GM23248 (cell line): ENCODE results near the gene CSH2. TPM values are rescaled to one million over a fixed set of nuclear protein-coding genes. Genes with fewer than 3 reads are reported as not detected.
"Not testable (repeated sequence)": the region's sequence is repeated elsewhere in the genome, so short reads cannot be mapped to it uniquely, and the experiment has no call there.

Experiments
- DNase-seq: peaks from one replicate; pipeline ENCODE4 v3.0.0-alpha.2; 2015
- H2AFZ ChIP-seq: fragments of 200-600 bp; sonication (generic); 2 replicates; pipeline ENCODE4 v1.6.1; 2016; ENCODE audit warnings: antibody characterized with exemption
- H3F3A ChIP-seq: fragments of 200-600 bp; sonication (generic); 2 replicates; pipeline ENCODE4 v1.6.1; 2016; ENCODE audit warnings: mild to moderate bottlenecking, antibody characterized with exemption, mixed run types; ENCODE audit not compliant: insufficient read depth
- H3K27ac ChIP-seq: fragments of 200-600 bp; sonication (generic); 2 replicates; pipeline ENCODE4 v1.5.1; 2016; ENCODE audit warnings: mild to moderate bottlenecking
- H3K27me3 ChIP-seq: fragments of 200-600 bp; sonication (generic); replicated peaks from 2 replicates; pipeline ENCODE4 v1.6.1; 2016; ENCODE audit warnings: mild to moderate bottlenecking; ENCODE audit not compliant: insufficient read depth
- H3K36me3 ChIP-seq: fragments of 200-600 bp; sonication (generic); 2 replicates; pipeline ENCODE4 v1.6.1; 2016; ENCODE audit warnings: low read depth, mild to moderate bottlenecking
- H3K4me1 ChIP-seq: fragments of 200-600 bp; sonication (generic); 2 replicates; pipeline ENCODE4 v1.6.1; 2016; ENCODE audit warnings: mild to moderate bottlenecking; ENCODE audit not compliant: insufficient read depth
- H3K4me2 ChIP-seq: fragments of 200-600 bp; sonication (generic); one replicate; pipeline ENCODE4 v1.6.1; 2016; ENCODE audit warnings: mild to moderate bottlenecking; ENCODE audit not compliant: unreplicated experiment
- H3K4me3 ChIP-seq: fragments of 200-600 bp; sonication (generic); 2 replicates; pipeline ENCODE4 v1.5.1; 2016; ENCODE audit warnings: mild to moderate bottlenecking
- H3K79me2 ChIP-seq: fragments of 200-600 bp; sonication (generic); 2 replicates; pipeline ENCODE4 v1.6.1; 2016; ENCODE audit warnings: mild to moderate bottlenecking; ENCODE audit not compliant: insufficient read depth
- H3K9ac ChIP-seq: fragments of 200-600 bp; sonication (generic); 2 replicates; pipeline ENCODE4 v1.6.1; 2016; ENCODE audit warnings: mild to moderate bottlenecking
- H3K9me2 ChIP-seq: fragments of 200-600 bp; sonication (generic); 2 replicates; pipeline ENCODE4 v1.6.1; 2016; ENCODE audit warnings: mixed run types, mild to moderate bottlenecking, moderate library complexity; ENCODE audit not compliant: insufficient read depth
- H3K9me3 ChIP-seq: fragments of 200-600 bp; sonication (generic); one replicate; pipeline ENCODE4 v1.6.1; 2017; ENCODE audit warnings: low read depth
- H4K20me1 ChIP-seq: fragments of 200-600 bp; sonication (generic); 2 replicates; pipeline ENCODE4 v1.6.0; 2016; ENCODE audit not compliant: insufficient read depth
- EZH2 ChIP-seq: fragments of 200-600 bp; sonication (generic); IDR thresholded peaks from 2 replicates; pipeline ENCODE4 v1.6.1; 2018; ENCODE audit warnings: antibody characterized with exemption, mild to moderate bottlenecking; ENCODE audit not compliant: insufficient read depth, poor library complexity, severe bottlenecking
- EZH2phosphoT487 ChIP-seq: fragments of 200-600 bp; sonication (generic); IDR thresholded peaks from 2 replicates; pipeline ENCODE4 v1.6.1; 2018; ENCODE audit warnings: antibody characterized with exemption, moderate library complexity, mild to moderate bottlenecking, low read depth; ENCODE audit not compliant: insufficient read depth
- WGBS, 2 experiments: methylation state at CpG; one replicate each; pipeline ENCODE4 v1.1.6; 2015 to 2017; ENCODE audit warnings: low lambda C conversion rate in 2 of 2, low coverage in 1 of 2; ENCODE audit errors: missing lambda C conversion rate in 2 of 2; 5-methylcytosine and 5-hydroxymethylcytosine counted together
- in situ Hi-C: fragments of 300-500 bp; cut with MboI; formaldehyde crosslinking; loops from 2 replicates; pipeline ENCODE4 v1.15.0; 2020
- polyA plus RNA-seq: library from polyadenylated mRNA; unstranded; fragments of >200 nt; fragmentation: Nextera tagmentation; extraction: Ambion mirVana; gene quantifications from 2 replicates; pipeline ENCODE4 v1.2.1, GENCODE V29; 2016
- total RNA-seq: library from RNA; depleted of rRNA; stranded (reverse); fragments of >200 nt; shearing (Covaris generic); gene quantifications from 2 replicates; pipeline ENCODE4 v1.2.3, GENCODE V29; 2014

CSH2 gene
- total and polyA plus RNA-seq, 2 experiments from 2014 or later: not detected

DNA sequence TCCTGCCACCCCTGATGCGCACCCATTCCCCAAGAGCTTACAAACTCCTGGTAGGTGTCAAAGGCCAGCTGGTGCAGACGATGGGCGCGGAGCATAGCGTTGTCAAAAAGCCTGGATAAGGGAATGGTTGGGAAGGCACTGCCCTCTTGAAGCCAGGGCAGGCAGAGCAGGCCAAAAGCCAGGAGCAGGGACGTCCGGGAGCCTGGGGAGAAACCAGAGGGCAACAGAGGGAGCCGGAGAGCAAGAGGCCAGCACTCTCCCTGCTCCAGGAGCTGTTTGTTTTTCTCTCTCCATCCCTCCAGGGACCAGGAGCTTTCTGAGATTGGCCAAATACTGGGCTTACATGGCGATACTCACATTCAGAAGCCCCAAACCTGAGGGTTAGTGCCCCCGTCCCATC, 44.8 kb upstream of the CSH2 start:
- no peaks in the 10 kb centered on the region for H3K9me3 ChIP-seq
- H3K9ac ChIP-seq: no peak overlapping the region
- DNase-seq: peak; percentile 30
- in situ Hi-C loops: loop anchor here (25.0 kb wide), 1 partner anchor 369 kb away; no protein-coding TSS in a partner anchor
- no peak overlapping the region for H2AFZ ChIP-seq
- WGBS, 2 experiments: 38 to 39% methylated on average over 10 of the region's 10 CpGs
- H3K4me3 ChIP-seq: no peak overlapping the region
- H4K20me1 ChIP-seq: no peaks in the 10 kb centered on the region
- H3K79me2 ChIP-seq: no peaks in the 10 kb centered on the region
- H3K36me3 ChIP-seq: no peaks in the 10 kb centered on the region
- H3K9me2 ChIP-seq: no peaks in the 10 kb centered on the region
- H3F3A ChIP-seq: no peaks in the 10 kb centered on the region
- no peaks in the 10 kb centered on the region for H3K4me1 ChIP-seq
- no peak overlapping the region for H3K4me2 ChIP-seq
- TF ChIP-seq EZH2 (no peak), EZH2phosphoT487 (no peak)
- peaks cover 13% of the 10 kb centered on the region; the same call in 1 of the 2 replicates for H3K27me3 ChIP-seq
- no peak overlapping the region for H3K27ac ChIP-seq

DNA sequence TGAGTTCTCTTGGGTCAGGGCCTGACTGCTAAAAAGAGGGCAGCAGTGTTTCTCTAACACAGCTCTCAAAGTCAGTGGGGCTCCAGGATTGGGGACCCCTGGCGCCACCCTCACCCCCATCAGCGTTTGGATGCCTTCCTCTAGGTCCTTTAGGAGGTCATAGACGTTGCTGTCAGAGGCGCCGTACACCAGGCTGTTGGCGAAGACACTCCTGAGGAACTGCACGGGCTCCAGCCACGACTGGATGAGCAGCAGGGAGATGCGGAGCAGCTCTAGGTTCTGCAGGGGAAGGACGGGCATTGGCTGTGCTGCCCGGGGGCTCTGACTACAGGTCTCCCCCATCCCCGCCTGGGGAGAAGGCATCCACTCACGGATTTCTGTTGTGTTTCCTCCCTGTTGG, 44.2 kb upstream of the CSH2 start:
- H3K27ac ChIP-seq: no peak overlapping the region
- WGBS, 2 experiments: 55 to 58% methylated on average over 11 to 13 of the region's 13 CpGs
- no peaks in the 10 kb centered on the region for H3K79me2 ChIP-seq
- no peaks in the 10 kb centered on the region for H3K9me3 ChIP-seq
- H2AFZ ChIP-seq: no peak overlapping the region
- H3F3A ChIP-seq: no peaks in the 10 kb centered on the region
- H3K4me2 ChIP-seq: no peak overlapping the region
- H3K36me3 ChIP-seq: no peaks in the 10 kb centered on the region
- DNase-seq: no peak
- H3K9me2 ChIP-seq: no peaks in the 10 kb centered on the region
- TF ChIP-seq EZH2 (no peak), EZH2phosphoT487 (no peak)
- H3K27me3 ChIP-seq: peaks cover 13% of the 10 kb centered on the region; the same call in 1 of the 2 replicates
- in situ Hi-C loops: loop anchor here (25.0 kb wide), 1 partner anchor 370 kb away; no protein-coding TSS in a partner anchor
- no peaks in the 10 kb centered on the region for H4K20me1 ChIP-seq
- H3K4me3 ChIP-seq: no peak overlapping the region
- H3K9ac ChIP-seq: no peak overlapping the region
- H3K4me1 ChIP-seq: no peaks in the 10 kb centered on the region

DNA sequence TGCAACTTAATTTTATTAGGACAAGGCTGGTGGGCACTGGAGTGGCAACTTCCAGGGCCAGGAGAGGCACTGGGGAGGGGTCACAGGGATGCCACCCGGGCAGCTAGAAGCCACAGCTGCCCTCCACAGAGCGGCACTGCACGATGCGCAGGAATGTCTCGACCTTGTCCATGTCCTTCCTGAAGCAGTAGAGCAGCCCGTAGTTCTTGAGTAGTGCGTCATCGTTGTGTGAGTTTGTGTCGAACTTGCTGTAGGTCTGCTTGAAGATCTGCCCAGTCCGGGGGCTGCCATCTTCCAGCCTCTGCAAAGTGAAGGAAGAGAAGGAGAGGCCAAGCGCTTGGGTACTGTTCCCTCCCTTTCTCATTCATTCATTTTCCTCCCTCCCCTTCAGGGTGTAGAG, 43.7 kb upstream of the CSH2 start:
- not testable (repeated sequence) for H2AFZ ChIP-seq, H3K9me2 ChIP-seq, H3K36me3 ChIP-seq, H3K4me3 ChIP-seq, DNase-seq, H4K20me1 ChIP-seq, H3K4me1 ChIP-seq, H3K9me3 ChIP-seq, H3K4me2 ChIP-seq, H3K9ac ChIP-seq, H3K79me2 ChIP-seq, H3F3A ChIP-seq, H3K27ac ChIP-seq
- H3K27me3 ChIP-seq: peaks cover 13% of the 10 kb centered on the region; the same call in 1 of the 2 replicates
- in situ Hi-C loops: loop anchor here (25.0 kb wide), 1 partner anchor 370 kb away; no protein-coding TSS in a partner anchor
- WGBS, 2 experiments: 81 to 88% methylated on average over 11 of the region's 11 CpGs

DNA sequence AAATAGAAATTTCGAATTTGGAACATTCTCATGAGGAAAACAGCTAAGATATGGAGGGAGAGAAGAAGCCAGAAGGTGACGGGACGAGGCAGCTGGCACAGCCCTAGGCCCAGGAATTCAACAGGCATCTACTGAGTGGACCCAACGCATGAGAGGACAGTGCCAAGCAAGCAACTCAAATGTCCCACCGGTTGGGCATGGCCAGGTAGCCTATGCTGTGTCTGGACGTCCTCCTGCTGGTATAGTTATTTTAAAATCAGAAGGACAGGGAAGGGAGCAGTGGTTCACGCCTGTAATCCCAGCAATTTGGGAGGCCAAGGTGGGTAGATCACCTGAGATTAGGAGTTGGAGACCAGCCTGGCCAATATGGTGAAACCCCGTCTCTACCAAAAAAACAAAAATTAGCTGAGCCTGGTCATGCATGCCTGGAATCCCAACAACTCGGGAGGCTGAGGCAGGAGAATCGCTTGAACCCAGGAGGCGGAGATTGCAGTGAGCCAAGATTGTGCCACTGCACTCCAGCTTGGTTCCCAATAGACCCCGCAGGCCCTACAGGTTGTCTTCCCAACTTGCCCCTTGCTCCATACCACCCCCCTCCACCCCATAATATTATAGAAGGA, 43.2 kb upstream of the CSH2 start:
- in situ Hi-C loops: loop anchor here (25.0 kb wide), 1 partner anchor 371 kb away; no protein-coding TSS in a partner anchor
- Histone ChIP-seq H3K9me2 (no peaks in the 10 kb centered on the region), H2AFZ (no peak overlapping the region), H3K9ac (no peak overlapping the region), H3K9me3 (no peaks in the 10 kb centered on the region), H3K27me3 (peaks cover 13% of the 10 kb centered on the region; the same call in 1 of the 2 replicates), H3F3A (no peaks in the 10 kb centered on the region), H3K36me3 (no peaks in the 10 kb centered on the region), H3K4me3 (no peak overlapping the region), H4K20me1 (no peaks in the 10 kb centered on the region), H3K4me2 (no peak overlapping the region), H3K79me2 (no peaks in the 10 kb centered on the region), H3K4me1 (no peaks in the 10 kb centered on the region), H3K27ac (no peak overlapping the region)
- 62 to 64% methylated on average over 12 of the region's 12 CpGs for WGBS, 2 experiments
- TF ChIP-seq EZH2: no peak
- no peak for DNase-seq

DNA sequence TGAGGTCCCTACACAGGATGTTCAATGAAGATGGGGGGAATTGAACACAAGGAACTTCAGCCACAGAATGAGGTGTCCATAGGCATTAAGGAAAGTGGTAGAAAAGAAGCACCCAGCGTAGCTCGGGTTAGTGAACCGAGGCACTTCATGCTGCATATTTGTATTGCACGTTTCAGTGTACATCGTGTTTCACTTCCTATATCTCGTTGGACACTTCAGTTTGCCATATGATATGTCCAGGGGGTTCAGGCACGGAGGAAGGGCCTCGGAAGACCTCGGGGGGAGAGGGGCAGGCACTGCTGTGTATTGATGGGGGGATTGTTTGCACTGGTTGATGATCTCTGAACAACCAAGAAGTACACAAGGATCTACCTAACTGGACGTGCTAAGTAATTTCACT, 42.3 kb upstream of the CSH2 start:
- H4K20me1 ChIP-seq, H3K27ac ChIP-seq, H2AFZ ChIP-seq, H3K4me2 ChIP-seq, H3K9ac ChIP-seq, H3K4me3 ChIP-seq, H3K4me1 ChIP-seq, H3K9me2 ChIP-seq, H3K36me3 ChIP-seq, H3K9me3 ChIP-seq, H3K79me2 ChIP-seq, H3F3A ChIP-seq, DNase-seq: not testable (repeated sequence)
- in situ Hi-C loops: loop anchor here (25.0 kb wide), 1 partner anchor 372 kb away; no protein-coding TSS in a partner anchor
- 56 to 62% methylated on average over 10 of the region's 10 CpGs for whole genome bisulfite sequencing, 2 experiments
- H3K27me3 ChIP-seq: peaks cover 20% of the 10 kb centered on the region; the same call in 1 of the 2 replicates
